Keratinocyte (primary cell): ENCODE data around the gene ATG9A. TPM values are rescaled to one million over a fixed set of nuclear protein-coding genes. Genes with fewer than 3 reads are reported as not detected.

ENCODE experiments used
- DNase-seq: peaks from one replicate; pipeline ENCODE4 v3.0.0-alpha.2; 2011; ENCODE audit warnings: low read depth, missing footprints, low spot score
- FAIRE-seq: peaks from 2 replicates; lab custom pipeline; 2011; peaks lifted over from hg19 to GRCh38; lab: Jason Lieb, UNC
- H2AFZ ChIP-seq: 2 replicates; pipeline ENCODE4 v1.6.0; 2012; ENCODE audit warnings: low read length, control low read depth, inconsistent platforms; ENCODE audit not compliant: control insufficient read depth
- H3K27ac ChIP-seq: 2 replicates; pipeline ENCODE4 v1.5.1; 2011; ENCODE audit warnings: low read length; ENCODE audit not compliant: control insufficient read depth, insufficient read depth
- H3K27me3 ChIP-seq: 3 replicates; pipeline ENCODE4 v1.6.0; 2011; ENCODE audit warnings: low read length; ENCODE audit not compliant: control insufficient read depth, insufficient read depth; ENCODE audit errors: extremely low read depth
- H3K36me3 ChIP-seq, 2 experiments: 2 replicates in 1 of 2; 3 replicates in 1 of 2; pipeline ENCODE4 v1.5.1; 2011; ENCODE audit warnings: low read length in 2 of 2, mild to moderate bottlenecking in 1 of 2; ENCODE audit not compliant: control insufficient read depth in 2 of 2, insufficient read depth in 2 of 2; ENCODE audit errors: extremely low read depth in 1 of 2
- H3K4me1 ChIP-seq: 3 replicates; pipeline ENCODE4 v1.5.1; 2011; ENCODE audit warnings: low read length; ENCODE audit not compliant: control insufficient read depth, insufficient read depth; ENCODE audit errors: extremely low read depth
- H3K4me2 ChIP-seq: 3 replicates; pipeline ENCODE4 v1.6.0; 2011; ENCODE audit warnings: low read depth, low read length; ENCODE audit not compliant: control insufficient read depth, insufficient read depth; ENCODE audit errors: extremely low read depth
- H3K4me3 ChIP-seq, 3 experiments: fragments of 200-600 bp in 1 of 3; sonication (generic) in 1 of 3; 2 replicates in 2 of 3; 3 replicates in 1 of 3; pipeline ENCODE4 v1.5.1; 2011 to 2016; ENCODE audit warnings: low read length in 3 of 3, mild to moderate bottlenecking in 3 of 3, control low read depth in 2 of 3, inconsistent platforms in 1 of 3, low read depth in 1 of 3, mixed read lengths in 1 of 3, mixed run types in 1 of 3, moderate library complexity in 1 of 3; ENCODE audit not compliant: control insufficient read depth in 2 of 3, insufficient read depth in 2 of 3; ENCODE audit errors: extremely low read depth in 1 of 3
- H3K79me2 ChIP-seq: 2 replicates; pipeline ENCODE4 v1.6.0; 2012; ENCODE audit warnings: low read length; ENCODE audit not compliant: control insufficient read depth, insufficient read depth
- H3K9ac ChIP-seq: 3 replicates; pipeline ENCODE4 v1.6.0; 2011; ENCODE audit warnings: low read length; ENCODE audit not compliant: control insufficient read depth, insufficient read depth; ENCODE audit errors: extremely low read depth
- H3K9me1 ChIP-seq: 3 replicates; pipeline ENCODE4 v1.6.0; 2011; ENCODE audit warnings: low read length; ENCODE audit not compliant: control insufficient read depth, insufficient read depth; ENCODE audit errors: extremely low read depth
- H3K9me3 ChIP-seq: 2 replicates; pipeline ENCODE4 v1.5.1; 2012; ENCODE audit warnings: low read depth, low read length; ENCODE audit not compliant: control insufficient read depth
- H4K20me1 ChIP-seq: 3 replicates; pipeline ENCODE4 v1.6.0; 2011; ENCODE audit warnings: low read length; ENCODE audit not compliant: control insufficient read depth, insufficient read depth; ENCODE audit errors: extremely low read depth
- CTCF ChIP-seq, 3 experiments: IDR thresholded peaks in 1 of 3; conservative IDR thresholded peaks in 1 of 3; optimal IDR thresholded peaks in 1 of 3; 2 replicates in 2 of 3; 3 replicates in 1 of 3; pipeline versions ENCODE3 to v1.5.1; 2011; ENCODE audit warnings: low read length in 3 of 3, mild to moderate bottlenecking in 3 of 3, moderate library complexity in 2 of 3, control low read depth in 1 of 3, inconsistent platforms in 1 of 3; ENCODE audit not compliant: insufficient read depth in 2 of 3; ENCODE audit errors: extremely low read depth in 1 of 3
- EZH2 ChIP-seq: IDR thresholded peaks from one replicate; pipeline ENCODE4 v1.6.1; 2012; ENCODE audit warnings: inconsistent platforms, mild to moderate bottlenecking, low read length, moderate library complexity
- dilution Hi-C: fragments of 300-500 bp; cut with MboI; formaldehyde crosslinking; loops from one replicate; pipeline ENCODE4 v1.7.0; 2020; ENCODE audit warnings: low sequenced_read_pairs; ENCODE audit not compliant: extremely low pct_ligation_motif_present
- polyA plus RNA-seq, 5 experiments: library from polyadenylated mRNA; depleted of rRNA in 3 of 5; stranded (reverse) in 3 of 5; stranded (forward) in 1 of 5; unstranded in 1 of 5; fragments of >200 nt; gene quantifications; 1 replicate in 1 of 5; 2 replicates in 3 of 5; 3 replicates in 1 of 5; pipeline versions ENCODE4 v1.2.1 to v1.2.3, GENCODE V29; 2011 to 2012; ENCODE audit warnings: missing spikeins in 2 of 5, low read depth in 1 of 5, low replicate concordance in 1 of 5

The ATG9A gene
- polyA plus RNA-seq, 1 donor (not counting 4 experiments of a cell fraction or from before 2014, with no cell fraction given) = 58.8 TPM

DNA sequence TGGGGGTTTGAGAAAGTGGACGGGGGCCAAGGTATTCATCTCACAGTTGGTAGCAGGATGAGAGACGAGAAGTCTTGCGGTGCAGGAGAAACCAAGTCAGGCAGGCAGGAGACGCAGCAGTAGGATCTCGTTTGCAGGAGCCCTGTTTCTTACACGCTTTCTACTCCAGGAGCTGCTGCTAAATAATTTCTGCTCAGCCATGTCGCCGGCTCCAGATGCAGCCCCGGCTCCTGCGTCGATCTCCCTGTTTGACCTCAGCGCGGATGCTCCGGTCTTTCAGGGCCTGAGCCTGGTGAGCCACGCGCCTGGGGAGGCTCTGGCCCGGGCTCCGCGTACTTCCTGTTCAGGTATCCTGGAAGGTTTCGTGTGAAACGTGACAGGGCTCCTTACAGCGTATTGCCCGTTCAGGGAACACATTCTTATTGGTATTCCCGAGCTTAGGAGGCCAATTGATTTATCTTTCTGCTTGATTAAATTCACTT is 664 bp upstream of the ATG9A start:
- Histone ChIP-seq H4K20me1 (no peaks in the 10 kb centered on the region), H3K36me3 (peaks cover 29 to 40% of the 10 kb centered on the region in 2 experiments), H3K9me1 (peaks cover 3% of the 10 kb centered on the region), H3K27me3 (no peaks in the 10 kb centered on the region), H2AFZ (peak overlapping the region; percentile 45), H3K79me2 (peaks cover 35% of the 10 kb centered on the region), H3K4me2 (peak overlapping the region; percentile 70), H3K27ac (peak overlapping the region; percentile 91), H3K4me3 (peak overlapping the region; percentile 74 to 90 (median 83)), H3K9me3 (no peaks in the 10 kb centered on the region), H3K4me1 (peaks cover 19% of the 10 kb centered on the region), H3K9ac (peak overlapping the region; percentile 94)
- TF ChIP-seq EZH2 (no peak), CTCF (optimal IDR thresholded peaks at IDR 0.05 in 1 of 3, IDR thresholded peaks at IDR 0.05 in 1 of 3, conservative IDR thresholded peaks at IDR 0.05 in 1 of 3; ENCODE audit: extremely low read depth in 1 of 3, insufficient read depth in 2 of 3, low read length in 3 of 3) (no peak)
- peak; percentile 36 for FAIRE-seq
- dilution Hi-C loops = no loop called here
- no peak for DNase-seq

- Histone ChIP-seq H3K36me3 (peaks cover 29 to 43% of the 10 kb centered on the region in 2 experiments), H2AFZ (peak overlapping the region; percentile 30)
- no peak for FAIRE-seq
Observed at GRCh38 chr2:219228911-219229304, 528 bp downstream of the ATG9A start.

More at GRCh38 chr2:219228911-219229304, 528 bp downstream of the ATG9A start:
- peaks cover 19% of the 10 kb centered on the region for H3K4me1 ChIP-seq
- peaks cover 3% of the 10 kb centered on the region for H3K9me1 ChIP-seq
- DNase-seq = no peak
- H3K4me3 ChIP-seq = peak overlapping the region; percentile 74 to 97 (median 90)
- no peaks in the 10 kb centered on the region for H3K27me3 ChIP-seq
- peak overlapping the region; percentile 94 for H3K9ac ChIP-seq
- H3K4me2 ChIP-seq = peak overlapping the region; percentile 99
- H3K9me3 ChIP-seq = no peaks in the 10 kb centered on the region
- peaks cover 35% of the 10 kb centered on the region for H3K79me2 ChIP-seq
- TF ChIP-seq EZH2 = no peak
- TF ChIP-seq CTCF (optimal IDR thresholded peaks at IDR 0.05 in 1 of 3, IDR thresholded peaks at IDR 0.05 in 1 of 3, conservative IDR thresholded peaks at IDR 0.05 in 1 of 3; ENCODE audit: extremely low read depth in 1 of 3, insufficient read depth in 2 of 3, low read length in 3 of 3) = no peak
- peak overlapping the region; percentile 91 for H3K27ac ChIP-seq
- dilution Hi-C loops = no loop called here
- H4K20me1 ChIP-seq = no peaks in the 10 kb centered on the region
